HG03097 (cell line): ENCODE results near the gene PTPN13.
"Not testable (repeated sequence)": the region's sequence is repeated elsewhere in the genome, so short reads cannot be mapped to it uniquely, and the experiment has no call there.

Experiments
- ATAC-seq: cut with Tn5 transposase; IDR thresholded peaks from one replicate; pipeline ENCODE4 v1.9.1; 2021; ENCODE audit not compliant: unreplicated experiment, low FRiP score

PTPN13 gene

GRCh38 chr4:86631166-86631565 is 37.1 kb downstream of the PTPN13 start:
- ATAC-seq: no peak

DNA sequence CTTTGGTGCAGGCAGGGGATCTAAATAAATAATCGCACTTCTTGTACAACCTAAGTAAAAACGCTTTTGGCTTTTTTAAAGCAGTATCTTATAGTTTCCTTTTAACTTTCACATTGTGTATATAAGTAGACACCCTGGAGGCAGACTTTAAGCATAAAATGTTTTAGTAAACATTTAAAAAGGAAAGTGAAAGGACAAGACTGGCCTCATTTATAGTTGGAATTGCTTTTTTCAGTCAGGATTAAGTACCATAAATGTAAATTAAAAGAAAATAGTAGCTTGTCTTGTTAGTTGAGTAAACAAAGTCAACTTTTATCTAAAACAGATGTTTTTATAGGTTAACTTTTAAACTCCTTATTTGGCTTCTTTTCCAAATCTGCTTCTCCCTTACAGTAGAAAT is 39.7 kb downstream of the PTPN13 start:
- ATAC-seq: no peak

GRCh38 chr4:86640469-86640868 is 46.4 kb downstream of the PTPN13 start:
- no peak for ATAC-seq

DNA sequence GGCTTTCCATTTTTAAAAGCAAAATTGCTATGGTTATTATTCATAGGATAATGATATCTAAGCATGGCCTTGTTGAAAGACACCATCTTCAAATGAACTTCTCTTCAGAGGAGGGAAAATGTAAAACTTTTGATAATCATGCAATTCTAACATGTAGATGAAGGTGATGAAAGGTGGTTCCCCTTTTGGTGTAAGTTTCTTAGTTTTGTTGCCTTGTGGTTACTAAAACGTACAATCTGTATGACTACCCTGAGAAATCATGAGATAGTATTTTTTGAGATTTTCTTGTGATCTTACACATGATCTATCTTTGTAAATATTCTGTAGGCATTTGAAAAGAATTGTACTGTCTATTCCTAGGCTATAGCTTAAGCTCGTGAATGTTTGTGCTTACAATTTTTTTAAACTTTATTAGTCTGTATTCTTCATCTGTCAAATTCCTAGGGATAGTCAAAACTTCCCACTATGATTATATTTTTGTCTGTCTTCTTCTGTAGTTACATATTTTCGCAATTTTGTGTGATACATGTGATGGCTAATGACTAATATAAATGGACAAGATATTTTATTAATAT is 47.5 kb downstream of the PTPN13 start:
- no peak for ATAC-seq

DNA sequence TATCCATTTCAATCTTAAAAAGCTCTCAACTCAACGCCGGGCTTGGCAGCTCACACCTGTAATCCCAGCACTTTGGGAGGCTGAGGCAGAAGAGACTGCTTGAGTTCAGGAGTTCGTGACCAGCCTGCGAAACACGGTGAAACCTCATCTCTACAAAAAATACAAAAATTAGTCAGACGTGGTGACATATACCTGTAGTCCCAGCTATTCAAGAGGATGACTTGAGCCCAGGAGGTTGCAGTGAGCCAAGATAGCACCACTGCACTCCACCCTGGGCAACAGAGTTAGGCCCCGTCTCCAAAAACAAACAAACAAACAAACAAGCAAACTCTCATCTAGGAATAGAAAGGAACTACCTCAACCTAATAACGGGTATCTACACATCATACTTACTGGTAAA is 50.8 kb downstream of the PTPN13 start:
- no peak for ATAC-seq

DNA sequence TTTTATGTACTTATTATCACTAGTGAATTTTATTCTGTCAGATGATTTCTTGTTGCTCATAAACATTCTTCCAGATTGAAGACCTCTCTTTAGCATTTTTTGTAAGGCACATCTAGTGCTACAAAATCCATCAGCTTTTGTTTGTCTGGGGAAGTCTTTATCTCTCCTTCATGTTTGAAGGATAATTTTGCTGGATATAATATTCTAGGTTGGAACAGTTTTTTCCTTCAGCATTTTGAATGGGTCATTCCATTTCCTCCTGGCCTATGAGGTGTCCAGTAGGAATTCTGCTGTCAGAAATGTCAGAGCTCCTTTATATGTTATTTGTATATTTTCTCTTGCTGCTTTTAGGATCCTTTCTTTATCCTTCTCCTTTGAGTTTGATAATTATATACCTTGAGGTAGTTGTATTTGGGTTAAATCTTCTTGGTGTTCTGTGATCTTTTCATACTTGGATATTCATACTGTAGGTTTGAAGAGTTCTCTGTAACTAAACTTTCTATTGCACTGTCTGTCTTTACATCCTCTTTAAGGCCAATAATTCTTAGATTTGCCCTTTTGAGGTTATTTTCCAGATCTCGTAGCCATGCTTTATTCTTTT is 58.3 kb downstream of the PTPN13 start:
- no peak for ATAC-seq

- ATAC-seq: no peak
Observed at GRCh38 chr4:86653237-86653865, 59.2 kb downstream of the PTPN13 start.

DNA sequence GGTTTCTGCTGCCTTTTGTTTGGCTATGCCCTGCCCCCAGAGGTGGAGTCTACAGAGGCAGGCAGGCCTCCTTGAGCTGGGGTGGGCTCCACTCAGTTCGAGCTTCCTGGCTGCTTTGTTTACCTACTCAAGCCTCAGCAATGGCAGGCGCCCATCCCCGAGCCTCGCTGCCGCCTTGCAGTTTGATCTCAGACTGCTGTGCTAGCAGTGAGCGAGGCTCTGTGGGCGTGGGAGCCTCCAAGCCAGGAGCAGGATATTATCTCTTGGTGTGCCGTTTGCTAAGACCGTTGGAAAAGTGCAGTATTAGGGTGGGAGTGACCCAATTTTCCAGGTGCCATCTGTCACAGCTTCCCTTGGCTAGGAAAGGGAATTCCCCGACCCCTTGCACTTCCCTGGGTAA is 62.7 kb downstream of the PTPN13 start:
- not testable (repeated sequence) for ATAC-seq

DNA sequence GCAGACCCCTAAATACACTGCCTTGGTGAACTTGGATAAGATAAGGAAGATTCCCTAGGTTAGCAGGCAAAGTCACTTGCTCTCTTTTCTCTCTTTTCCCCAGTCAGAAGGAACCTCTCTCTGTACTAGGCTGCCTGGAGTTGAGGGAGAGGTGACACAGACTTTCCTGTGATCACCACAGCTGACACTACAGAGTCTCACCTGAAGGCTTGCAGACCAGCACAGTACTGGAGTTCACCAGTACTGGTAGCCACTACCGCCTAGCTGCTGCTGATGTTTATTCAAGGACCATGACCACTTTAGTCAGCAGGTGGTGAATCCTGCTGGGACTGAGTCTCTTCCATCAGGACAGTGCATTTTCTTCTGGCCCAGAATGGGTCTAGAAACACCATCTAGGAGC is 63.3 kb downstream of the PTPN13 start:
- no peak for ATAC-seq

GRCh38 chr4:86657910-86658309 is 63.8 kb downstream of the PTPN13 start:
- ATAC-seq: no peak

DNA sequence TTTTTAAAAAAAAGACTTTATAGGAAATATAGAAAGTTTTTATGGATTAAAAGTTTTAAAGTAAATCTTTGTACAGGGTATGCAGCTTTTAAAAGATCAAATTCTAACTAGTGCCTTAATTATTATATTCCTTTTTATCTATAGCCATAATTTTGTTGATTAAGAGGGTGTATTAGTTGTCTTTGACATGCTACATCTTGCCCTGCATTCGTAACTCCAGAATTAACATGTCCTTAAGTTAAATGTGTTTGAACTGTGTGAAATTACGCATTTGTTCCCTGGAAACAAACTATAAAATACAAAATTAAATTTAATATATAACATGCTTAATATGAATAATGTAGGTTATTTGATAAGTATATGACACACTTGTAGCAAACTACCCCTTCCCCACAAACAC is 66.3 kb downstream of the PTPN13 start:
- no peak for ATAC-seq

GRCh38 chr4:86661006-86661405 is 66.9 kb downstream of the PTPN13 start:
- no peak for ATAC-seq

DNA sequence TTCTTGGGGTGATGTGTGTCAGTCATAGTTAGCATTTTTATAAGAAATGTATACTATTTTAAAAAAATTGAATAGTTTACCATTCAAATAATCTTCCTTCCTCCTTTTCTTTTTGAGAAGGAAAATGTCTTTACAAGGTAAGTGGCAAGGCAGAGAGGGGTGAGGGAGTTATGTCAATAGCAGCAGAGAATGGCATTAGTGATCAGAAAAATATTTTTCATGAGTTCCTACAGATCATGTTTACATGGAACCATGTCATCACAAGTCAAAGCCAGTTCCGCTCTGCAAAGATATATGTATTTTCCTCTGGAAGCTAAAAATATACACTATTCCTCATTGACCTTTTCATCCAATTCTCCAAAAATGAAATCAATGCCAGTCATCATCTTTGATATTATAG is 67.3 kb downstream of the PTPN13 start:
- no peak for ATAC-seq

DNA sequence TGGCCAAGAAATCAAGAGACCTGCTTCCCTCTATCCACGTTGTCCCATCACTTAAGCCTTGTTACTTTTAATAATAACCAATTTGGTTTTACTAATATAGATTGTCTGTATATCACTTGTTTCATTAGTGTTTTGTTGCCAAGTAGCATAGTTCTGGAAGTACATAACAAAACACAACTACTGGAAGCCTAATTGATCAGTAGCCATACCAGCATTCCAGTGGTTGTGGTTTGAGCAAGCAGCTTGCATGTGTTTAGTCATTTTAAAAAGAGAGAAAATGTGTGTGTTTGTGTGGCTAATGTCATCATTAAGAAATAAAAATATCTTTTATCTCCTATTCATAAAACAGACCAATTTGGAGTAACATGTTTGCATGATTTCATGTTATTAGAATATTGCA is 70.8 kb downstream of the PTPN13 start:
- ATAC-seq: no peak

DNA sequence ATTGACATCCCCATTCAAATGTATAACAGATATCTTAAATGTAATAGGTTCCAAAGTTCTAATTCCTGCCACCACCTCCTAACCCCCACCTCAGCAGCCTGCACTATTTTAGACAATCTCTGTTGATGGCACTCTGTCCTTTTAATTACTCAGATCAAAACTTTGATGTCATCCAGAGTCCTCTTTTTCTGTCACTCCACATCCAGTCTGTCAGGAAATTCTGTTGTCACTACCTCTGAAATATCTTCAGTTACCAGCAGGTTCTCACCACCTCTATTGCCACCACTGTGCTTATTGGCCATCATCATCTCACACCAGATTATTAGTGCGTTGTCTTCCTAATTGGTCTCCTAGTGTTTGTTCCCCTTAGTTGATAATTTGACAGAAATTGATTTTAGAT is 76.2 kb downstream of the PTPN13 start:
- no peak for ATAC-seq

DNA sequence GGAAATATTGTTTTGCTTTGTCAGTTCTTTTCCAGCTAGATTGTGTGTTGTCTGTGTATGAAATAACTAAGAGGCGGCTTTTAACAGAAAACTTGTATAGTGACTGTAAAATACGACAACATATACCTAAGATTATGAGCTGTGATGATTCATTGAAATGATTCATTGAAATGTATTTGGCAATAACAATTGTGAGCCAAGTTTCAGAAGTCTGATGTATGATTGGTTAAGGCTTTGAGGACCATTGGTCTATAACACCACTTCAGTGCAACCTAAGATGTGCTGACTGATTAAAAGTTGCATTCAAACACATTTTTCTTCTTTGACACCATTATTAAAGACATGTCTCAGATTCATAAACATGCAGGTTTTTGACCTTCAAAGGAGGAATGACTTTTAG is 76.6 kb downstream of the PTPN13 start:
- no peak for ATAC-seq

DNA sequence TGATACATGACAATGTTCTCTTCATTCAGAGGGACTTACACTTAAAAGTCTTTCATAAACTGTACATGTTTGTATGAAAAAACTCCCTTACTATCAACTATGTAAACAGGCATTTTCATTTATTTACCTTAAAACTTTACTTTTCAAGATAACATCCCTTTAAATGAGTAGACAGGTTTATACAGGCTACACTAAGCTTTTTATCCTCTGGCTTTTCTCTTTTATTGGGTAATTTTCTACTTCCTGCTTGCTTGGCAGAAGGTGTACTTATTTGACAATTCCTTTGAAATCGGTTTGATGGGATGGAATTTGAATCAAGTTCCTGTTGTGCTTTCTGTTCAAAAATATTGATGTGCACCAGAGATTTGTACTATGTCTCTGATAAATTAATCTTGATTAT is 81.4 kb downstream of the PTPN13 start:
- no peak for ATAC-seq

DNA sequence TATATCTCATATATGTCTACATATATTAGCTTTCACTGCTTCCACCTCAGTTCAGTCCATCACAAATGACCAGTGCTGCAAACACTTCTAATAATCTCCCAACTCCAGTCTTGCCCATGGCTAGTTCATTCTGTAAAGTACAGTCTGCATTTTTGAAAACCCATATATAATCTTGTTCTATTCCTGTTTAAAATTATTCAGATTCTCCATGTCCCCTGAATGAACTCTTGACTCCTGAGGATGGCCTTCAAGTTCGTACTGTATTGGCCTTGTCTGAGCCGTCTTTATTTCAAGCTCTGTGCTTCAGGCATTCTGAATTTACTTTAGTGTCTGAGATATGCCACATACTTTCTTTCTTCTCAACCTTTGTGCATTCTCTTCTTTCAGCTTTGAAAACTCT is 84.7 kb downstream of the PTPN13 start:
- ATAC-seq: no peak

DNA sequence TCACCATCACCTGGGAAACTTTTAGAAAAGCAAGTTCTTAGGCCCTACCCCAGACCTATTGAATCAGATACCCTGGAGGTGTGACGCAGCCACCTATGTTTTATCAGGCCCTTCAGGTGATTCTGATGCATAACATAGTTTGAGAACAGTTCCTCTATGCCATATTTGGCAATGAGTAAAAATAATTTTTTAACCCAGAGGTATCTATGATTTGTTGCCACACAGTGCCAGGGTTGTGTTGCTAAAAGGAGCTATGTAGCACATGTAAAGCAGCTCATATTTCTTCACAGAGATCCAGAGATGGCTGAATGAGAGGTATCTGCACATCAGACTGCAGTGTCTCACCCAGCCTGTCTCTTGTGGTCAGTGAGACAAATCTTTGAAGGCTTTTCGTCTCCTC is 85.3 kb downstream of the PTPN13 start:
- ATAC-seq: no peak

DNA sequence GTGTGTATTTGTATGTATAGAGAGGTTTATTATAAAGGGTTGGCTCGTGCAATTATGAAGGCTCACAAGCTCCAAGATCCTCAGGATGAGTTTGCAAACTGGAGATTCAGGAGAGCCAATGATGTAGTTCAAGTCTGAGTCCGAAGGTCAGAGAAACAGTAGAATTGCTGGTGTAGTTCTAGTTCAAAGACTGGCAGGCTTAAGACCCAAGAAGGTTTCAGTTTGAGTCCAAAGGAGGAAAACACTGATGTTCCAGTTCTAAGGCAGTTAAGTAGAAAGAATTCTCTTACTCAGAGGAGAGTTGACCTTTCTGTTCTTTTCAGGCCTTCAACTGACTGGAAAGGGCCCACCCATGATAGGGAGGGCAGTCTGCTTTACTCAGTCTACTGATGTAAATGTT is 89.1 kb downstream of the PTPN13 start:
- ATAC-seq: no peak

DNA sequence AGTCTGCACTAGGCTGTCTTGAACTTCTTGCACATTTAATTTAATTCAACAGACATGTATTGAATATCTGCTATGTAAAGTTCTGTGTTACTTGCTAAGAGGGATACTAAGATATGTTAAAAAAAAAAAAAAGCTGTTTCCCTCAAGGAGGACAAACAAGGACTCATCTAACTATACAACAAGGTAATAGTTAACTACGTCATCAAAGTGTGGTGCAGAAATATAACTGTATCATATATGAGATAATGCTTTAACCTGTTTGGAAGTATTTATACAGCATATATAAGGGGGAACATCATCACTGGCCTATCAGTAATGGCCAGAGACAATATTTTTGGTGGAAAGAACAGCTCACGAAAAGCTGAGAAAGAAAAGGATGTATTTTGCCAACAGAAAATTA is 89.9 kb downstream of the PTPN13 start:
- no peak for ATAC-seq

DNA sequence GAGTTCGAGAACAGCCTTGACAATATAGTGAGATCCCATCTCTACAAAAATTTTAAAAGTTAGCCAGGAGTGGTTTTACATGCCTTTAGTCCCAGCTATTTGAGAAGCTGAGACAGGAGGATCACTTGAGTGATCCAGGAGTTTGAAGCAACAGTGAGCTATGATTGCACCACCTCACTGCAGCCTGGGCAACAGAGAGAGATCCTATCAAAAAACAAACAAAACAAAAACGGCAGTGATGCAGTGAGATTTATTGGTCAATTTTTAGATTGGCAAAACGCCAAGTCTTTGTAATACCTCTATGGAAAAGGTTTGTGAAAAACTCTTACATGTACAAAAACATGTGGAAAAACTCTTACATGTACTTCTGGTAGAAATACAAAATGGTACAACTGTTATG is 91.3 kb downstream of the PTPN13 start:
- ATAC-seq: no peak

- ATAC-seq: no peak
Observed at GRCh38 chr4:86686741-86687140, 92.6 kb downstream of the PTPN13 start.
